NOMO-1 treated with DMSO at 0.1 percent for 48 hours (cell line): ENCODE results near the gene ZNF580.

Source experiments
- DNase-seq: peaks from one replicate; lab custom pipeline; 2025; ENCODE audit not compliant: unreplicated experiment; lab: John Stamatoyannopoulos, UW

ZNF580 gene

GRCh38 chr19:55675661-55676354 lies 35.0 kb downstream of the ZNF580 start:
- no peak for DNase-seq

GRCh38 chr19:55676383-55676782 lies 35.6 kb downstream of the ZNF580 start:
- DNase-seq, result no peak

- peak; percentile 1 for DNase-seq
These were observed 36.2 kb downstream of the ZNF580 start for GRCh38 chr19:55676889-55677505.

- DNase-seq, result no peak
These were observed 36.8 kb downstream of the ZNF580 start for GRCh38 chr19:55677572-55678028.

- peak; percentile 96 for DNase-seq
These were observed 37.4 kb downstream of the ZNF580 start for GRCh38 chr19:55678121-55678671.

GRCh38 chr19:55679343-55680257 lies 38.8 kb downstream of the ZNF580 start:
- no peak for DNase-seq

GRCh38 chr19:55680339-55681130 lies 39.7 kb downstream of the ZNF580 start:
- no peak for DNase-seq

- DNase-seq, result no peak
These were observed 40.6 kb downstream of the ZNF580 start for GRCh38 chr19:55681131-55682092.

- no peak for DNase-seq
These were observed 42.9 kb downstream of the ZNF580 start for GRCh38 chr19:55683449-55684261.

- DNase-seq, result no peak
These were observed 44.3 kb downstream of the ZNF580 start for GRCh38 chr19:55684946-55685681.

GRCh38 chr19:55685776-55686175 lies 45.0 kb downstream of the ZNF580 start:
- no peak for DNase-seq

- DNase-seq, result no peak
These were observed 45.7 kb downstream of the ZNF580 start for GRCh38 chr19:55686311-55687050.

- no peak for DNase-seq
These were observed 46.7 kb downstream of the ZNF580 start for GRCh38 chr19:55687281-55688201.

- no peak for DNase-seq
These were observed 47.8 kb downstream of the ZNF580 start for GRCh38 chr19:55688422-55689218.

GRCh38 chr19:55689411-55690108 lies 48.8 kb downstream of the ZNF580 start:
- no peak for DNase-seq
